Pancreas (tissue), 10 donors: Measurements from ENCODE around the gene PCDHGC4. TPM values are rescaled to one million over a fixed set of nuclear protein-coding genes. Genes with fewer than 3 reads are reported as not detected.

Source experiments
- ATAC-seq, 4 donors: fragments of 200-7000 bp; cut with Tn5 transposase; one replicate each; pipeline versions ENCODE4 v1.8.0 to v1.9.1; 2020; ENCODE audit warnings: mild to moderate bottlenecking in 4 of 4, moderate library complexity in 4 of 4
- DNase-seq, 6 donors: peaks; one replicate each; pipeline ENCODE4 v3.0.0-alpha.2; 2020
- FAIRE-seq: peaks from 2 replicates; lab custom pipeline; 2012; peaks lifted over from hg19 to GRCh38; lab: Jason Lieb, UNC
- H3K27ac ChIP-seq, 4 donors: fragments of 200-600 bp; sonication (generic); 1 replicate in 3 of 4; 2 replicates in 1 of 4; pipeline versions ENCODE4 v1.5.0 to v1.8.0; 2020
- H3K27me3 ChIP-seq, 4 donors: fragments of 200-600 bp; one replicate each; pipeline ENCODE4 v1.8.0; 2021
- H3K36me3 ChIP-seq, 3 donors: fragments of 200-600 bp; sonication (generic) in 1 of 3; one replicate each; pipeline versions ENCODE4 v1.5.0 to v1.8.0; 2020 to 2021
- H3K4me1 ChIP-seq, 3 donors: fragments of 200-600 bp; one replicate each; pipeline ENCODE4 v1.8.0; 2021
- H3K4me3 ChIP-seq, 4 donors: fragments of 200-600 bp; sonication (generic) in 2 of 4; one replicate each; pipeline versions ENCODE4 v1.5.0 to v1.8.0; 2020 to 2021
- H3K9me3 ChIP-seq, 4 donors: fragments of 200-600 bp; one replicate each; pipeline ENCODE4 v1.8.0; 2021
- WGBS, 2 donors: extraction: QIAGEN DNeasy Blood & Tissue Kit; methylation state at CpG; one replicate each; pipeline ENCODE4 v1.1.7; 2013; 5-methylcytosine and 5-hydroxymethylcytosine counted together
- intact Hi-C, 3 donors: fragments of 100-400 bp; cut with DNase I; formaldehyde crosslinking; loops; one replicate each; pipeline versions ENCODE4 v1.11.1 to v1.14.2; 2022
- polyA plus RNA-seq, 2 donors: library from polyadenylated mRNA; stranded (reverse); fragments of 200-250 nt; gene quantifications; one replicate each; pipeline ENCODE4 v1.2.3, GENCODE V29; 2013
- total RNA-seq, 6 donors: library from RNA; stranded (reverse); fragmentation: NEBNext Ultra II Directional in 4 of 6; extraction: Animal tissue kit (Norgen Biotek cat#: 25700) in 4 of 6; gene quantifications; one replicate each; pipeline versions ENCODE4 v1.2.1 to v1.2.4, GENCODE V29; 2021 to 2023
- TF ChIP-seq, protein P1 (sequence below), 4 donors: fragments of 200-600 bp; sonication (generic) in 3 of 4; IDR thresholded peaks; one replicate each; pipeline versions ENCODE4 v1.5.0 to v1.8.0; 2021; ENCODE audit warnings: antibody characterized with exemption in 4 of 4
- donor health status: healthy with polysubstance abuse.
- donor health status: DM: no; HTN: no; CAD: no; lungs with moderate emphysema.
- donor health status: DM: no; HTN: no; CAD: no.
- donor health status: control.
- donor health status: control.
- donor health status: Bipolar disorder and iron deficiency.
- donor health status: DM: yes; HTN: yes; CAD: no.
- donor health status: DM: no; HTN: no; CAD: no.
- donor health status: DM: no; HTN: no; CAD: no.
- donor health status: DM: yes; HTN: yes; CAD: no.

PCDHGC4 gene
- total and polyA plus RNA-seq, 8 donors: 0.35 to 1.4 (median 0.70) TPM

GRCh38 chr5:141494761-141495452 lies 10.1 kb downstream of the PCDHGC4 start:
- H3K27me3 ChIP-seq: no peaks in the 10 kb centered on the region

DNA sequence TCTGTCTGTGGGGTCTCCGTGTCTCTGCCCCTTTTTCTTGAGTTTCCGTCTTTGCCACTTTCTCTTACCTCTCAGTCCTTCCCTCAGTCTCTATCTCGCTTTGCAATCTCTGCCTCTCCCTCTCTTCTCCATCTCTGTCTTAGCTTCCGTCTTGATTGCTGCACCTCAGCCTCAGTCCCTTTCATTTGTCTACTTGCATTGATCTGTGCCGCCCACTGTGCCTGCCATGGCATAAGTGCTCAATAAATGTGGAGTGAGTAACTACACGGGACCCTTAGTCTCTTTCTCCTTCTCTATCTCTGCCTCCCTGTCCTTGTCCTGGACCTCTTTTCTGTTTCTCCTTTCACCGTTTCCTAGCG lies 10.6 kb downstream of the PCDHGC4 start:
- DNase-seq: no peak
- no peaks in the 10 kb centered on the region for H3K4me1 ChIP-seq
- H3K9me3 ChIP-seq: no peaks in the 10 kb centered on the region
- H3K27ac ChIP-seq: no peak overlapping the region
- H3K4me3 ChIP-seq: no peak overlapping the region
- H3K36me3 ChIP-seq: no peaks in the 10 kb centered on the region
- TF ChIP-seq, protein P1, sequence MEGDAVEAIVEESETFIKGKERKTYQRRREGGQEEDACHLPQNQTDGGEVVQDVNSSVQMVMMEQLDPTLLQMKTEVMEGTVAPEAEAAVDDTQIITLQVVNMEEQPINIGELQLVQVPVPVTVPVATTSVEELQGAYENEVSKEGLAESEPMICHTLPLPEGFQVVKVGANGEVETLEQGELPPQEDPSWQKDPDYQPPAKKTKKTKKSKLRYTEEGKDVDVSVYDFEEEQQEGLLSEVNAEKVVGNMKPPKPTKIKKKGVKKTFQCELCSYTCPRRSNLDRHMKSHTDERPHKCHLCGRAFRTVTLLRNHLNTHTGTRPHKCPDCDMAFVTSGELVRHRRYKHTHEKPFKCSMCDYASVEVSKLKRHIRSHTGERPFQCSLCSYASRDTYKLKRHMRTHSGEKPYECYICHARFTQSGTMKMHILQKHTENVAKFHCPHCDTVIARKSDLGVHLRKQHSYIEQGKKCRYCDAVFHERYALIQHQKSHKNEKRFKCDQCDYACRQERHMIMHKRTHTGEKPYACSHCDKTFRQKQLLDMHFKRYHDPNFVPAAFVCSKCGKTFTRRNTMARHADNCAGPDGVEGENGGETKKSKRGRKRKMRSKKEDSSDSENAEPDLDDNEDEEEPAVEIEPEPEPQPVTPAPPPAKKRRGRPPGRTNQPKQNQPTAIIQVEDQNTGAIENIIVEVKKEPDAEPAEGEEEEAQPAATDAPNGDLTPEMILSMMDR (IDR thresholded peaks at IDR 0.05): no peak
- intact Hi-C loops: no loop called here
- no peaks in the 10 kb centered on the region for H3K27me3 ChIP-seq
- FAIRE-seq: no peak
- 91 to 95% methylated on average over 8 of the region's 8 CpGs for WGBS, 2 donors
- no peak for ATAC-seq

More at GRCh38 chr5:141494761-141495452, 10.1 kb downstream of the PCDHGC4 start:
- no peak overlapping the region for H3K27ac ChIP-seq
- intact Hi-C loops: no loop called here
- ATAC-seq (no peak), DNase-seq (no peak), FAIRE-seq (no peak)
- H3K9me3 ChIP-seq: no peaks in the 10 kb centered on the region
- no peak overlapping the region for H3K4me3 ChIP-seq
- H3K36me3 ChIP-seq: no peaks in the 10 kb centered on the region
- WGBS, 2 donors: 80 to 81% methylated on average over 22 of the region's 22 CpGs
- TF ChIP-seq, protein P1 (IDR thresholded peaks at IDR 0.05): no peak
- H3K4me1 ChIP-seq: no peaks in the 10 kb centered on the region

DNA sequence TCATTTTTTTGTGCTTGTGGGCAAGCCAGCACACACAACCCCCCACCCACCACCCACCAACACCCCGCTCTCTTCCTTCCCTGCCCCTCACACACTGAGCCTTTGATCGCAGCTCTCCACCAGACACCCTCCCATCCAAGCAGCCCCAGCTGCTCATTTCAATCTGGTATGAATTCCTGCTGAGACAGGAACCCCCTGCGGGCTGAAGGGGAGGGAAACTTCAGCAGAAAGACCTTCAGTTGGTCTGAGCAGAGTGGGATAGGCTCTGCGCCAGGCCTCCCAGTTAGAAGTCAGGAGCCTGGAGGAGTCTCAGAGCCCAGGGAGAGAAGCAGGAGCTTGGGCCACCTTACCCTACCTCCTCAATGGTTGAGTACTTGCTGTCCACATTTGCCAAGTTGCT lies 11.2 kb downstream of the PCDHGC4 start:
- Histone ChIP-seq H3K4me3 (no peak overlapping the region), H3K4me1 (no peaks in the 10 kb centered on the region), H3K27ac (no peak overlapping the region), H3K9me3 (no peaks in the 10 kb centered on the region), H3K36me3 (no peaks in the 10 kb centered on the region), H3K27me3 (no peaks in the 10 kb centered on the region)
- WGBS, 2 donors: 85 to 88% methylated on average over 4 of the region's 4 CpGs
- intact Hi-C loops: no loop called here
- FAIRE-seq: no peak
- DNase-seq: no peak
- TF ChIP-seq, protein P1 (IDR thresholded peaks at IDR 0.05): no peak
- no peak for ATAC-seq

DNA sequence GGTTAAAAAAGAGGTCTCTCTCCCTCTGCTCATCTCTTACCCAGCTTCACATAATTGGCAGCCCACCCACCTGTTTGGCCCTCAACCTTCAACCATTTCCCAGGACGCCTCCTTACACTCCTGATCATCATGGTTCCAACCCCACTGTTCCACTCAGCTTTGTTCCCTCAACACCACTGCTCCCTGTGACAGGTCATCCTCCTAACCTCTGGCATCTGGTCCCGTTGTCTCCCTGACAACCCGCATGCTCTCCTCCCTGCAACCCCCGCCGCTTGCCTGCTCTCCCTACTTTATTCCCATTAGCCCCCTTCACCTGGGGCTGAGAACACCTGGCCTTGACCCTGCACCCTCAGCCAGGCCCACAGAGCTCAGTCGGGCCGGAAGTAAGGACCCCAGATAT lies 16.9 kb downstream of the PCDHGC4 start:
- ATAC-seq (no peak), DNase-seq (no peak), FAIRE-seq (no peak)
- 82 to 83% methylated on average over 7 of the region's 7 CpGs for WGBS, 2 donors
- Histone ChIP-seq H3K27ac (no peak overlapping the region), H3K27me3 (no peaks in the 10 kb centered on the region), H3K9me3 (no peaks in the 10 kb centered on the region), H3K36me3 (no peaks in the 10 kb centered on the region), H3K4me3 (no peak overlapping the region), H3K4me1 (no peaks in the 10 kb centered on the region)
- TF ChIP-seq, protein P1 (IDR thresholded peaks at IDR 0.05): no peak
- intact Hi-C loops: no loop called here

DNA sequence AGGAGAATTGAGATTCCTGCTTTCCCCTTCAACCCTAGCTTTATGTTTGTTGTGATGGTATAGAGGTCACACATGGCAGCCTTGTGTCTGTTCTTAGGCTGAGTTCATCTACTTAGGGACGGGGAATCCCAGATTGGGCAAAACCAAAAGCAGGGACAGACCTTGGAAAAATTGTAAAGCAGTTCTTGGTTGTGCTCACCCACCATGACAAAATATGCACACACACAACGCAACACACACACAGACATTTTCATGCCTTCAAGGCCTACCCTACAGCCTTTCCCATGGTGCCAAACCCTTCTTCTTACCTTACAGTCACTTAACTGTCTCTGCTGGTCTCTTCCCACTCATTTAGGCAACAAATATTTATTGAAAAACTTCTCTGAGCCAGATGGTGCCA lies 18.9 kb downstream of the PCDHGC4 start:
- no peak overlapping the region for H3K27ac ChIP-seq
- no peak overlapping the region for H3K4me3 ChIP-seq
- WGBS, 2 donors: 94 to 100% methylated on average over 2 of the region's 2 CpGs
- intact Hi-C loops: no loop called here
- ATAC-seq: no peak
- no peaks in the 10 kb centered on the region for H3K4me1 ChIP-seq
- H3K27me3 ChIP-seq: no peaks in the 10 kb centered on the region
- H3K36me3 ChIP-seq: no peaks in the 10 kb centered on the region
- DNase-seq: no peak
- H3K9me3 ChIP-seq: no peaks in the 10 kb centered on the region
- FAIRE-seq: no peak
- TF ChIP-seq, protein P1 (IDR thresholded peaks at IDR 0.05): no peak
